ENCODE results near the gene CEP128.

CEP128 gene

DNA sequence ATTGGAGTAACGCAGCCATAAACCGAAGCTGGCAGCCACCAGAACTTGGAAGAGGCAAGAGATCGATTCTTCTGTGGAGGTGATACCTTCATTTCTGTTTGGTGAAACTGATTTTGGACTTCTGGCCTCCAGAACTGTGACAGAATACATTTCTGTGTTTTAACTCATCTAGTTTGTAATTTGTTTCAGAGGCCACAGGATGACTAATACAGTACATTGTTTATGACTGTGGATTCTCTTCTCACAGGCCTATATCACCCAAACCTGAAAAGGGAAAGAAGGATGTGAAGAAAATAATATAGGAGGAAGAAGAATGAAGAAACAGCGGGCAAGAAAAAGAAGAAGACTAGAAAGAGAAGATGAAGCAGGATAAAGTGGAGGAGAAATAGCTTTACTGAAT lies 466.5 kb downstream of the CEP128 start:
- DNase-seq (ENCODE audit: low read depth), result no peak

DNA sequence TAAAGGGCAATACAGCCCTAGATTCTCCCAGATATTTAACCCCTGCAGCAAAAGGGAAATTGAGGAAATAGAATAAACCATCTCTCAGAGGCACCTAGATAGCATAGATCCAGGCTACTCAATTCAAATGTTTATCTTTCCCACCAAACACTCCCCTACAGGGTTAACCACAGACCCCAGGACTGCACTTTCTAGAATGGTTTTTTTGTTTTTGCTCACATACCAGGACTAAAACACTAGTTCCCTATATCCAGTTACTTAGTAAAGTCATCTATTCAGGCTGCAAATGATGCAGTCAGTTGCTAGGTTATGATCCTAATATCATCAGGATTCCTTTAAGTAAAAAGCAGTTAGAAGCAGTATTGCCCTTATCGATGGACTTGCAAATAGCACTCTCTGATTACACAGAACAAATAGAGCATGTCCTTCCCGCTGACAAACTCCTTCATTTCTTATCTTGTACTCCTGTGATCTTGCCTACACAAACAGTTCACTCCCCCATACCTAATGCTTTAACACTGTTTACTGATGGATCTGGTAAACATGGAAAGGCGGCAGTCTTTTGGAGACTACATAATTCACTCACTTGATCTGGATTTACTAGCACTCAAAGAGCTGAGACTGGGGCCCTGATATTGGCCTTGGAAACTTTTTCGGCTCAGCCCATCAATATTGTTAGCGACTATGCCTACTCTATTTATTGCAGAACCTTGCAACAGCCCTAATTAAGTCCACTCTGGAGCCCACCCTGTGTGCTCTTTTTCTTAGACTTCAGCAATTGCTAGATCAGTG lies 473.0 kb downstream of the CEP128 start:
- no peak for DNase-seq (ENCODE audit: low read depth)

DNA sequence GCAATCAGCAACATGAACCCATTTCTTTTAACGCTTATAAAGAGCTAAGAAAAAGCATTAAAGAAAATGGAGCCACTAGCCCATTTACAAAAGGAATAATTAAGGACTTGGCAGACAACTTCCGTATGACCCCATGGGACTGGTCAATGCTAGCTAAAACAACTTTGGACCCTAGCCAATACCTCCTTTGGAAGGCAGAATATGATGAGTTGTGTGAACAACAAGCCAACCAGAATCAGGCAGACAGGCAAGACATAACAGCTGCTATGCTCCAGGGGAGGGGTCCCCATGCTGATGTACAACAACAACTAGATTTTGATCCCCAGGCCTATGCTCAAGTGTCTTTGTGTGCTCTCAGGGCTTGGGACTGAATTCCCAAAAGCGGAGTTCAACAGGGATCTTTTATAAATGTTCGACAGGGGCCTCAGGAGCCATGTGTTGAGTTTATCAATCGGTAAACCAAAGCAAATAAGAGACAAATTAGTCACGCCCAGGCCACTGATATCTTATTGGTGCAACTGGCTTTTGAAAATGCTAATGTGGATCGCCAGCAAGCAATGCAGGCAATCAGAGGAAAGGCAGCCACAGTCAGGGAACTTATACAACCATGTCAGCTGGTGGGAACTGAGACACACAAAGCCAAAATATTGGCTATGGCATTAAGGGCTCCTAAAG lies 475.9 kb downstream of the CEP128 start:
- DNase-seq (ENCODE audit: low read depth), result no peak

DNA sequence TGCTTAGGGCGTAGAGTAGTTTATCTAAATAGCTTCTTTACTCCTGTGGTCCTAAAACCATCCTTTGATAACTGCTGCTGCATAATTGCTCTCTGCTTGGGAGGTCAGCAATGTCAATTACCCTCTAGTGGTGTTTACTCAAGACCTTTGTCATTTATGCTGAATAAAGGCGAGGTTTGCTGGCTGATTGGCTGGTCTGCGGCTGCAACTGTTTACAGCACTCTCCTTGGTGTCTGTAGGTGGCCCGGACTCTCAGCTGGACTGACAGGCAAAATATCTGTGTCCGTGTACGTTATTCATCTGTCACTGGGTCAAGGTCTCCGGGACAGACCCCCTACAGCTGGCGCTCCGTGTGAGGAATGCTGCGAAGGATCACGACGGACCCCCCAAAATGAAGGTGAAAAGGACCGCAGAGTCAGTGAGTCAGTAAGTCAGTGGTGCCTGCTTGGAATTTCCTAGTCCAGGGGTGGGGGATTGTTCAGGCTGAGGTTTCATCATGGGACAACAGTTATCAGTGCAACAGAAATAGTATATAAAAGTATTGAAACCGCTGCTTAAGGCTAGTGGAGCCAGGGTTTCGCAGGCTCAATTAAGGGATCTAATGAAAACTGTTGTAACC lies 476.9 kb downstream of the CEP128 start:
- no peak for DNase-seq (ENCODE audit: low read depth)

DNA sequence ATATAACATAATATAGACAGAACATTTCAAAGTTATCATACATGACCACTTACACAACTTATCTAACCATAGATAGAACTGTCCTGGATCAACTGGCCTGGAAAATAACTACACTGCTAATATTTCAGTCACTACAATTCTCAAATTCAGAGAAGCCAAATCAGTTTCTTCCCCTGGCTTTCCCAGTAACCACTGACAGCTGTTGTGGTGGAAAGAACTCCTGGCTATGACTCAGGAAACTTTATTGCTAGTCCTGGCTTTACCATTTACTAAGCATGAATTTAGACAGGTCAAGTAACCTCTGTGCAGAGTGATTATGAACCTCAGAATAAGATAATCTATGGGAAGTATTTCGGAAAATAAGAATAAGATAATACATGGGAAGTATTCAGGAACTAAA lies 485.3 kb downstream of the CEP128 start:
- DNase-seq (ENCODE audit: low read depth), result no peak

DNA sequence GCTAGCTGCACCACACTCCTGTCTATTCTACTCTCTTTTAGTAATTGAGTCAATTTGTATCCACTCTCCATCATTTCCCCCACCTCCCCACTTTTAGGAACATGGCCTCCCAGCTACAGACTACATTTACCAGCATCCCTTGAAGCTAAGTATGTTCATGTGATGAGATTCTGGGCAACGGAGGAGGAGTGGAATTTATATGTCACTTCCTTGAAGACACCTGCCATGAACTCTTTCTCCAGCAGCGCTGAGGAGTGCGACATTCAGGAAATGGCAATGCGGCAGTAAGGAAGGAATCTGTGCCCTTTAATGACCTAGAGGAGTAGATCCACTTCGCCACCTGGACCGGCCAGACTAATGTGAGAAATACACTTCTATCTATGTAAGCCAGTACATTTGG lies 486.5 kb downstream of the CEP128 start:
- DNase-seq (ENCODE audit: low read depth), result no peak

DNA sequence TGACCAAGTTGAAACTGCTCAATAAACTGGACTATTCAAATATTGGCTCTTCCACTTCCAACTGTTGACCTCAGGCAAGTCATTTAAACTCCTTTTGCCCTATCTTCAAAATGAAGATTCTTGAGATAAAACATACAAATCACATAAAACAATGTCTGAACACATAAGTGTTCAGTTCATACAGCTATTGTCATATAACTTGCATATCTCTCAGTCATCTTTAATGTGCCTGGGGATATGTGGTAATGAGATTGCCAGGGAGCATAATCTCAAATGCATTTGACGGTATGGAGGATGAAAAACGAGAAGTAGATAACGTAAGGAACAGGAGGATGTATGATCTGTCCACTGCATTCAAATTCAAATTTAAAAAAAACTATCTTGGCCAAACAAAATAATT lies 493.3 kb downstream of the CEP128 start:
- no peak for DNase-seq (ENCODE audit: low read depth)

DNA sequence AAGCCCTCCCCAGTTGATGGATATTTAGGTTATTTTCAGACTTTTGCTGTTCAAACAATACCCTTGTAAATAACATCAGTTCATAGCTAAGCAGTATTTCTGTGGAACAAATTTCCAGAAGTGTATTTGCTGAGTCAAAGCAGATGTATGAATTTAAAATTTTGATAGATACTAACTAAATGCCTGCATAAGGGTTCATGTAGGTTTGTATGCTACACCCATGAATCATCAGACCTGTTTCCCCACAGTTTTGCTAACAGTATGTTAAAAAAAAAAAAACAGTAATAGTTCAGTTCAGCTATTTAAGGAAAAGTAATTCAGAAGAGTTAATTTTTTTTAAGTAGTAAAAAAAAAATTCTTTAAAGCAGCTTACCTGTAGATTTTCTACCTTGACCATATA lies 494.1 kb downstream of the CEP128 start:
- no peak for DNase-seq (ENCODE audit: low read depth)
